ENCODE results near the gene TTLL5.
"Not testable (repeated sequence)": the region's sequence is repeated elsewhere in the genome, so short reads cannot be mapped to it uniquely, and the experiment has no call there.

Gene TTLL5

DNA sequence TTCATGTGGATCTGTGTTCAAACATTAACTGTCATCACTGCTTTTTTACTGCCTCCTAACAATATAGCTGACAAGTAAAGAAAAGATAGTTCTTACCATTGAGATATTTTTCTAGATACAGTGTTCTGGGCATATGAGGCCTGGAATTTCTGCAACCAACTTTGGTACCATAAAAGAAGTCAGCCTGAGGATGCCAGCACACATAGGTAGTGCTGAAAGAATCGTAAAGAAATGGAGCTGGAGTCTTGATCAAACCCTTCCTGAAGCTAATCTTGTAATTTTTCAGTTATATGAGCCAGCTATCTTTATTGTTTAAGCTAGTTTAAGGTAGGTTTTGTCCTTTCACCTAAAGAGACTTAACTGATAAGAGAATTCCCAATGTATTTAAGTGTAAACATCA lies 11.7 kb upstream of the TTLL5 start:
- no peak for DNase-seq

DNA sequence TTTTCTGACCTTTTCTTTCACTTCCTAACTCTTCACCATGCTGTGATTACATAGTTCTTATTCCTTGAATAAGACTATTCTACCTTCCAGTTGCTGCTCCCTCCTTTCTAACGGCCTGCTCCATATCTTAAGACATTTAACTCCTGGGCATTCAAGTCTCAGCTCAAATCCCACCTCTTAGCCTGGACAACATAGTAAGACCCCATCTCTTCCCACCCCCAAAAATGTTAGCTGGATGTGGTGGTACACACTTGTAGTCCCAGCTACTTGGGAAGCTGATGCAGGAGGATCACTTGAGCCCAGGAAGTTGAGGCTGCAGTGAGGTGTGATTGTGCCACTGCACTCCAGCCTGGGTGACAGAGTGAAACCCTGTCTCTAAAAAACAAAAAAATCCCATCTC lies 11.3 kb upstream of the TTLL5 start:
- no peak for DNase-seq

DNA sequence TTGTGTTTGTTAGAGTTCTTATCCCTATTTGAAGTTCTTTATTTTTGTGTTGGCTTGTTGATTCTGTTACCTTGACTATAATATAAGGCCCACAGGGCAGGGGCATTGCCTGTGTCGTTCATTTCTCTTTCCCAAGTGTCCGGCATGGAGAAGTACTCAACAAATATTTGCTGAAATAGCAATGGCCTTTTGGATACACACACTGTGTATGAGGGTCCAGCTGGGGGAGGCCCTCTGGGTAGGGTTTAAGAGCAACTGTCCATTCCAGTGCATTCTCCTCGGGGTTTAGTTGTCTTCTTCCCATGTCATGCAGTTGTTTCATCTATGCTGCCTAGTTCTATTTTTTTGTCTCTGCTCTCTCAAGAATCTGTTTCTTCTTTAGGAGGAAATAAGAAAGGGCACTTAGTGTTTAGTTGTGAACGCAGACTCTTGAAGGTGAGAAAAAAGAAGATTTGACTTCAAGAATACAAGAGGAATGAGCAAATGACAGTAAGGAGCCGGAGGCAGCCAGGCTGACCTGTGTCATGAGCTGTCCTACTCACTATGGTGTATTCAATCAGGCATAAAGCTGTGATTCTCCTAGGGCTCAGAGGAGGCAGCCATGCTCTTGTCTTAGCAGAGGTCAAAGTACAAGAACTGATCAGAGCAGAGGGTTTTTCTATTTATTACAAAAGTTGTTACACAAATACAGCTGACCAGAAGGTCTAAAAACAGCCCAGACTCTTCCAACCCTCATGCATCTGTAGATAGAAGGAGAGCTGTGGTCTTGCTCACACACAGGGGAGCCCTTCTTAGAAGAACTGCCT lies 10.6 kb upstream of the TTLL5 start:
- no peak for DNase-seq

- no peak for DNase-seq
These were observed 7.5 kb upstream of the TTLL5 start for GRCh38 chr14:75653563-75653962.

GRCh38 chr14:75654127-75654732 lies 6.8 kb upstream of the TTLL5 start:
- peak; percentile 67 for DNase-seq

DNA sequence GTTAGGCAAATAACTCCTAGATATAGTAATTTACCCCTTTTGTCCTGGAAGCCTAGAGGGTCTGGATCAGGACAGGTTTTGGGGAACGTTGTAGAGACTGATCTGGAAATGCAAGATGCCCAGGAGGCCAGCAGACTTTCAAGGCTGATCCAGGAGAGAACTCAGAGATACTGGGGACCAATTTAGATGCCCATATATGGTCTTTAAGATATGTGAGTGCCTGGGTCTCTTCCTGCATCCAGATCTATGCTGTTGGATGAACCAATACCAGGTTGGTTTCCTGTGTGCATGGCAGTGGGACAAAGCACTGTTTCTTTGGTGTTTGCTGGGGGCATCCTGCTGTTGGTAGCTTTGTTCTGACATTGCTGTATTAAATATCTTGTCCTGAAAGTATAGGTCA lies 5.8 kb upstream of the TTLL5 start:
- DNase-seq = no peak

GRCh38 chr14:75657331-75657730 lies 3.7 kb upstream of the TTLL5 start:
- no peak for DNase-seq

DNA sequence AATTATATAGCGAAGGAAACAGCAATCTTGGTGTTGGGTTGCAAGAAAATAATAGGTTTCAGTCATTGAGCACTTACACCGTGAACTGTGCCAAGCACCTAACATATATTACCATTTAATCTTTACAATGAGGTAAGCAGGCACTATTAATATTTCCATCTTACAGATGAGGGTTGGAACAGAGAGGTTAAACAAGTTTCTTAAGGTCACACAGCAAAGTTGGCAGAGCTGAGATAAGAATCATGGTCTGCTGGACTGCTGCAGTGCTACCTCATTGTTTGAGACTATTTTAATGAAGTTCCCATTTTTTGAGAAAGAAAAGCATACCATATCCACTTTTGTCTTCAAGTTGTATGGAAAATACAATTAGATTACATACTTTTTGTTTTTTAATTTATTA lies 2.1 kb upstream of the TTLL5 start:
- no peak for DNase-seq

DNA sequence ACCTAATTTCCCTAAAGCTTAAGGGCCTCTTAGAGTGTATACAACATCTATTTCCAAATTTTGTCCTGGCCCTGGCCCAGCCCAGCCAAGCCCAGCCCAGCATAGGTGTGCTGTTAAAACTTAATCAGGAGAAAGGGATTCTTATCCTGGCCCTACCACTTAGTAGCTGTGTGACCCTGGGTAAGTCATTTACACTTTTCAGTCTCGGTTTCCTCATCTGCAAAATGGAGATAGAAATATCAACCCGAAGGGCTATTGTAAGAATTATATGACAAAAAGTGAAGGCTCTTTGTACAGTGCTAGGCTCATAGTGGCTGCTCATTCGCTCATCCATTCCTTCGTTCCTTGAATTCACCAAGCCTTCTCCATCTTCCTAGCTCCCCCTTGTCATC lies 812 bp upstream of the TTLL5 start:
- DNase-seq = no peak

- DNase-seq = no peak
These were observed 411 bp downstream of the TTLL5 start for GRCh38 chr14:75661499-75661814.

- DNase-seq = no peak
These were observed 1.9 kb downstream of the TTLL5 start for GRCh38 chr14:75662966-75663365.

DNA sequence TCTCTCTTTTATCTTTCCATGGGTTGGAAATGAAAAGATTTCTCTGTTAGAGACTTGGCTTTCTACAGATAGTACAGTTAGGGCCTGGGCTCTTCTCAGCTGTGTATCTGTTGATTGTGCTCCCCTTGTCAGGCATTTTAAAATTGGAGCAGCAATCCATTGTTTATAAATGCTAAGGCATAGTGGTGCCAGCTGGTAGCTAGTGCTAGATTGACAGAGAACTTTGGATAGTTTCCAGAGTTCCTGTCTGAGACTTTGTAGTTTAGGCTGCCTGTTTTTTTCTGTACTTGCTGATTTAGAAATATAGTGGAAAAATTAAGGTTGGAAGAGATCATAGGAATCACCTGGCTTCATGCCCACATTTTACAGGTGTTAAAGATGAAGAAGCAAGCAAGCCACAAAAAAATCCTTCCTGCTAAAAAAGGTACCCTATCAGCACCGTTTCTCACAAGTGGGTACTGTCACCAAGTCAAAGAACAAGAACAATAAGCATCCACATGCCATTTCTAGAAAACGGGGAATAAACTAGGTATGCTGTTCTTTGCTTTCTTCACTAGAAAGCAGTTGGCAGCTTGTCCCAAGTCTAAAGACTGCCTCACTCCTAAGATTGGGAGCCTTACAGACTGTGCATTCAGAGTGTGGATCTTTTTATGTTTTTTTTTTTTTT lies 6.2 kb downstream of the TTLL5 start:
- DNase-seq = no peak

DNA sequence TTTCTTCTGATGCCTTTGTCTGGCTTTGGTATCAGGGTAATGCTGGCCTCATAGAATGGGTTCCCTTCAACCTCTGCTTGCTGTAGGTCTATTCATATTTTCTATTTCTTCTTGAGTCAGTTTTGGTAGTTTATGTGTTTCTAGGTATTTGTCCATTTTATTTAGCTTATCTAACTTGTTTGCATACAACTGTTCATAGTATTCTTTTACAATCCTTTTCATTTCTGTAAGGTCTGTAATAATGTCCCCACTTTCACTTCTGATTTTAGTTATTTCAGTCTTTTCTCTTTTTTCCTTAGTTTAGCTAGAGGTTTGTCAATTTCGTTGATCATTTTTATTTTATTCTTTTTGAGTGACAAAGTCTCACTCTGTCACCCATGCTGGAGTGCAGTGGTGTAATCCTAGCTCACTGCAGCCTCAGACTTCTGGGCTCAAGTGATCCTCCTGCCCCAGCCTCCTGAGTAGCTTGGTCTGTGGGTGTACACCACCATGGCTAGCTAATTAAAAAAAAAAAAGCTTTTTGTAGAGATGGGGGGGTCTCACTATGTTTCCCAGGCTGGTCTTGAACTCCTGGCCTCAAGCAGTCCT lies 11.7 kb downstream of the TTLL5 start:
- no peak for DNase-seq

DNA sequence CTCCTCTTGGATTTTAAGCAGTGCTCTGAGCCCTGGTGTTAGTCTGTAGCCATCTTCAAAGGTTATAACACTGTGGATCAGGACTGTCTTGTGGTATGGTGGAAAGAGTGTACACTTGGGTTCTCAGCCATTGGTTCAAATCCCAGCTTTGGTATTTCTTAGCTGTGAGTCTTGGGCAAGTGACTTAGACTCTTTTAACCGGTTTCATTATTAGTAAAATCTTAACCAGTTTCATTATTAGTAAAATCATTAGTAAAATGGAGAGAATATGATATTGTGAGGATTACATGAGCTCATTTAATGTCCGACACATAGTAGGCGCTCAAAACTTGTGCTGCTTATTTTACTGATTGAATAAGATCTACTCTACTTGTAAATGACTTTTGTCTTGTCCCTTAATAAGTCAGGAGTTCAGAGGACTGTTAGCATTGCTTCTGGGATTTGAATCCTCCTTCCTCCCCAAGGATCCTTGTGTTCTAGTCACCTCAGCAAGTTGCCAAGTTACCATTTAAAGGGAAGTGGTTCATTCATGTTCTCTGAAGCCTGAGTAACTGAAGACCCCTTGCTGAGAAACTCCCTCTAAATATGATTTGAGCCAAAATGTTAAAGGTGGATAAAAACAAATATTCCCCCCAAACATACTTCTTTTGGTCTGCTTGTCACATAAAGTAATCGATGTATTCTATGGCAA lies 12.4 kb downstream of the TTLL5 start:
- DNase-seq = no peak

DNA sequence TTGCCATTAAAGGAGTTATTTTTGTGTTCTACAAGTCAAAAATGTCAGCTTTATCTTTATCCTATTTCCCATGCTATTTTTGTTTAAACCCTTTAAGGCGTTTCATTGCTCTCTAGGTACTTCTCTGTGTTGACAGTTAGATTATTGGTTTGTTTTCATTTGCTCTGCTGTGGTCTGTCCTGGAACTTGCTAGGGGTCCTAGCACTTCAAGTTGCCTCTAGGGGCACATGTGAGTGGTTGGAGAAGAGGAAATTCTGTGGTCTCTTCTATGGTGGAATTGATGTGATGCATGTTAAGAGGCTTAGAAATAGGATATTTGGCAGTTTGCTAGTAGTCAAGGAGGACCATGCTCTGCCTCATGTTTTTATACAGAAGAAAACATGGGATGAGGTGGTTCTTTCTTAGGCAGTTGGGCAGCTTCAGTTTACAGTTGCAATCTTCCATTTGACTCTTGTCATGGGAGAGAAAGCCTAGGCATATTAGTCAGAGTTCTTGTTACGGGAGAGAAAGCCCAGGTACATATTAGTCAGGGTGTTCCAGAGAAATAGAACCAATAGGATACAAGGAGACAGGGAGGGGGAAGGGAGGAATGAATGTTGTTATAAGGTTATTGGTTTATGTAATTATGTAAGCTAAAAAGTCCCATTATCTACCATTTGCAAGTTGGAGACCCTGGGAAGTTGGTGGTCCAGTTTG lies 14.4 kb downstream of the TTLL5 start:
- no peak for DNase-seq

- no peak for DNase-seq
These were observed 24.9 kb downstream of the TTLL5 start for GRCh38 chr14:75685910-75686309.

DNA sequence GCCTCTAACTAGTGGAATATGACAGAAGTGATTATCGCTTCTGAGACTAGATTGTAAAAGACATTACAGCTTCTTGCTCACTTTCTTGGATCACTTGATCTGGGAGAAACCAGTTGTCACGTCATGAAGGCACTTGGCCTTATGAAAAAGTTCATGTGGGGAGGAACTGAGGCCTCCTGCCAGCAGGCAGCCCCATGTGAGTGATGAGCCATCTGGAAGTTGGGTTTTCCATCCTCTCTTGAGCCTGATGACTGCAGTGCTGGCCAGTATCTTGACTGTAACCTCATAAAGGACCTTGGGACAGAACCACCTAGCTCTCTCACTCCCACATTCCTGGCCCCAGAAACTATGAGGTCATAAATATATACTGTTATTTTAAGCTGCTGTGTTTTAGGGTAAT lies 28.0 kb downstream of the TTLL5 start:
- DNase-seq = no peak

DNA sequence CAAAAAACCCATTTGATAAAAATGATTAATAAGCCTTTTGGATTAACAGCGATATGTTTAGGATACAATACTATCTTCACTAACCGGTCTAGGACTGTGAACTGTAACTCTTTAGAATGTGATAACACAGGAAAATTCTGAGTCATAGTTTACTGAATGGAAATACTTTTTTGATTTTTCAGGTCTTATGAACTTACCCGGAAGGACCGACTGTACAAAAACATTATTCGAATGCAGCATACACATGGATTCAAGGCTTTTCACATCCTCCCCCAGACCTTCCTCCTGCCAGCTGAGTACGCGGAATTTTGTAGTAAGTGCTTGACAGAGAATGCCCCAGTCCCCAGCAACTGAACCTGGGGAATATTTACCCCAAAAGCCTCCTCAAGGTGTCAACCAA lies 29.0 kb downstream of the TTLL5 start:
- DNase-seq = no peak

- DNase-seq = not testable (repeated sequence)
These were observed 34.0 kb downstream of the TTLL5 start for GRCh38 chr14:75695025-75695424.

- DNase-seq = no peak
These were observed 36.3 kb downstream of the TTLL5 start for GRCh38 chr14:75697386-75697785.

- no peak for DNase-seq
These were observed 36.9 kb downstream of the TTLL5 start for GRCh38 chr14:75697918-75698317.

- no peak for DNase-seq
These were observed 38.3 kb downstream of the TTLL5 start for GRCh38 chr14:75699331-75699730.

GRCh38 chr14:75700295-75700694 lies 39.2 kb downstream of the TTLL5 start:
- DNase-seq = no peak
